ENCODE data around the gene AJAP1.

Gene AJAP1

DNA sequence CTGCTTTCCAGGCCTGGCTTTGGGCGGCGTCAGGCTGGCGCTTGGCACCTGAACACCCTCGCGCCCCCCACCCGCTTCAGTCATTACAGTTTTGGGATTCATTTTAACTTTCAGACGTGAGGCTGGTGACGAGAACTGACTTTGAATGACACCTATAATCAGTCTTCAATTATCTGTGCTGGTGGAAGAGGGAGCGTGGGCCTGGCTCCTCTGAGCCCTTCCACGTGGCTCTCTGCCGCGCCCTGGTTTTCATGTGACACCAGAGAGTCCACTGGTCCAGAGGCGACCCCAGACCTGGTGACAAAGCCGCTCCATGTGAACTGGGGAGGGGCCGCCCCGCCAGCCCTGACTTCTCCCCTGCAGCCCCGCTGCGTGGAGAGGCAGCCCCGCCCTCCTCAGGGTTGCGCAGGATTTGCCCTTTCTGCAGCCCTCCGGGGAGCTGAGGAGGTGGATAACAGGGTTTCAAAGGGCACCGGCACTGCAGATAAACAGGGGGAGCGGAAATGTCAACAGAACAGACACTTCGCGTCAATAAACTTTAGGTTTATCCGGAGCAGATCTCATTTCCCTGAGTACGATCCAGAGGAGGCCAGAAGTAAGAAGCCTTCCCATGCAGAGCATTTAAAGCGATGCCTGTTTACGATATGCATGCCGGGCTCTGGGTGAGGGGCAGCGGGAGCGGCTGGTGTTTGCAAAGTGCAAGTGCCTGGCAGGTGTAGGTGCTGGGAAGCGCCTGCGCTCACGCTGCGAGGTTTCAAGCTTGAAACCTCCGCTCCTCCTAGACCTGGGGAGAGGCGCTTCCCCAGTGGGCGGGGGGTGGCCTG, 56.4 kb downstream of the AJAP1 start:
- H3K4me3 ChIP-seq (ENCODE audit: low read length), result no peak overlapping the region
- TF ChIP-seq, protein P1, sequence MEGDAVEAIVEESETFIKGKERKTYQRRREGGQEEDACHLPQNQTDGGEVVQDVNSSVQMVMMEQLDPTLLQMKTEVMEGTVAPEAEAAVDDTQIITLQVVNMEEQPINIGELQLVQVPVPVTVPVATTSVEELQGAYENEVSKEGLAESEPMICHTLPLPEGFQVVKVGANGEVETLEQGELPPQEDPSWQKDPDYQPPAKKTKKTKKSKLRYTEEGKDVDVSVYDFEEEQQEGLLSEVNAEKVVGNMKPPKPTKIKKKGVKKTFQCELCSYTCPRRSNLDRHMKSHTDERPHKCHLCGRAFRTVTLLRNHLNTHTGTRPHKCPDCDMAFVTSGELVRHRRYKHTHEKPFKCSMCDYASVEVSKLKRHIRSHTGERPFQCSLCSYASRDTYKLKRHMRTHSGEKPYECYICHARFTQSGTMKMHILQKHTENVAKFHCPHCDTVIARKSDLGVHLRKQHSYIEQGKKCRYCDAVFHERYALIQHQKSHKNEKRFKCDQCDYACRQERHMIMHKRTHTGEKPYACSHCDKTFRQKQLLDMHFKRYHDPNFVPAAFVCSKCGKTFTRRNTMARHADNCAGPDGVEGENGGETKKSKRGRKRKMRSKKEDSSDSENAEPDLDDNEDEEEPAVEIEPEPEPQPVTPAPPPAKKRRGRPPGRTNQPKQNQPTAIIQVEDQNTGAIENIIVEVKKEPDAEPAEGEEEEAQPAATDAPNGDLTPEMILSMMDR (conservative IDR thresholded peaks at IDR 0.05; ENCODE audit: low read length), result no peak
- DNase-seq (ENCODE audit: low read depth), result no peak

DNA sequence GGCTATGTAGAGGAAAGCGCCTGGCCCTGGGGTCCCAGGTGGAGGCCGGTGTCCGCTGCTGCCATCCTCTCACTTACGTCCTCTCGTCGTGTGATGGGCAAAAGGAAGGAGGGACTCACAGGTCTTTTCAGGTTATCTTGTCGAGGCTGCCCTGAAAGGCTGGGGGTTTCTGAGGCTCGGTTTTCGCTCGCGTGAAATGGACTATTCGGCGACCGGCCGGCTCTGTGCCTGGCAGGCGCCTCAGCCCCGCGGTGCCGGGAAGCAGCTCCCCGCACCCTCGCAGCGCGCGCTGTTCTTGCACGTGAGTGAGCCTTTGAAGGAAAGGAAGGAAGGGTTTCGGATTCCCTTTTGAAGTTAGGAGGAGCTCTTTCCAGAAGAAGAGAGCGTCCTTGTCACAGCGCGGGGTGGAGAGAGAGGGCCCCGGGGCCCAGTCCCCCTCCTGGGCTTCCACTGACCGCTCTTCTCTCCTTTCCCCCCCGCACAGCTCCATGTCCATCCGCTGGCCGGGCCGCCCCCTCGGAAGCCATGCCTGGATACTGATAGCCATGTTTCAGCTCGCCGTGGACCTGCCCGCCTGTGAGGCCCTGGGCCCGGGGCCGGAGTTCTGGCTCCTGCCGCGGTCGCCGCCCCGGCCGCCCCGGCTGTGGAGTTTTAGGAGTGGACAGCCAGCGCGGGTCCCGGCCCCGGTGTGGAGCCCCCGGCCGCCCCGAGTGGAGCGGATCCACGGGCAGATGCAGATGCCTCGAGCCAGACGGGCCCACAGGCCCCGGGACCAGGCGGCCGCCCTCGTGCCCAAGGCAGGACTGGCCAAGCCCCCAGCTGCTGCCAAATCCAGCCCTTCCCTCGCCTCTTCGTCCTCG, 57.2 kb downstream of the AJAP1 start:
- no peak overlapping the region for H3K4me3 ChIP-seq (ENCODE audit: low read length)
- TF ChIP-seq, protein P1 (conservative IDR thresholded peaks at IDR 0.05; ENCODE audit: low read length), result no peak
- no peak for DNase-seq (ENCODE audit: low read depth)

DNA sequence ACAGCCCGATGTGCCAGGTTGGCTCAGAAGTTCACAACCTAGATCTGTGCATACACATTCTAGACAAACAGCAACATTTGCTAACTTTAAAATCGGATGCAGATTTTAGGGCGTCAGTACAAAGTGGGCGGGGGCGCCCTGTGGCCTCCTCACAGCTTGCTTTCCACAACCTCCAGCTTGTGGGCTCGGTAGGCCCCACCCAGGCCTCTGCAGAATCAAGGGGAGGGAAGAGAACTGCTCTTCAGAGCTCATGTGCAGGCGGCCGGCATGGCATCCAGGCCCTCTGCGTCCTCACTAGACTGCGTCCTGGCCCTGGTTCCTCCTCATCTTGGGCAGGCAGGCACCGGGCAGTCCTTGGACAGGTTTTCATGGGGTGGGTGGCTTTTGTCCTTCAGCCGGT, 59.3 kb downstream of the AJAP1 start:
- no peak for DNase-seq (ENCODE audit: low read depth)
- H3K4me3 ChIP-seq (ENCODE audit: low read length), result no peak overlapping the region
- TF ChIP-seq, protein P1 (conservative IDR thresholded peaks at IDR 0.05; ENCODE audit: low read length), result no peak

DNA sequence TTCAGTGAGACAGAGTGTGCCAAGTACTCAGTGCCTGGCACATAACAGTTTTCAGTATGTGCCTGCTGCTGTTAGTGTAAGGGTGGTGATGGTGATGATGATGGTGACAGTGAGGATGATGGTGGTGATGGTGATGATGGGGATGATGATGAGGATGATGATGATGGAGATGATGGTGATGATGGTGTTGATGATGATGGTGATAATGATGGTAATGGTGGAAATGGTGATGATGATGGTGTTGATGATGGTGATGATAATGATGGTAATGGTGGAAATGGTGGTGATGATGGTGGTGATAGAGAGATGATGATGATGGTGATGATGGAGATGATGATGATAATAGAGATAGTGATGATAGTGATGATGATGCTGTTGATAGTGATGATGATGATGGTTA, 62.0 kb downstream of the AJAP1 start:
- no peak for DNase-seq (ENCODE audit: low read depth)
- TF ChIP-seq, protein P1 (conservative IDR thresholded peaks at IDR 0.05; ENCODE audit: low read length), result no peak
- H3K4me3 ChIP-seq (ENCODE audit: low read length), result no peak overlapping the region

DNA sequence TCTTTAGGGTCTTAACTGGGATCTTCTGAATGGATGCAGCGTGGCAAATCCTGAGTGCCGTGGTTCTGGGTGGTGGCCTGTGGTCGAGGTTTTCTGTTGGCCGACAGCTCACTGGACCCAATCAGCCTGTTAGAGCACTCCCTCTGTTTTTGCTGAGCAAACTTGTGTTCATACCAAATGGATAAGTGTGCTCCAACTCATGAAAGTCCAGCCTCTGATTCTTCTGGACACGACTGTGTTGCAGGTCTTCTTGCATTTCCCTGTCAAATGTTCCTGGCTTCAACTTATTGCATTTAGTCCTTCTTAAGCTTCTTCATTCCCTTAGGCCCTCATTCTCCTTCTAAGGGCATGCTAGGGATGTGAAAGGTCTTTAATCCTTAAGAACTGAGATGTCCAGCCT, 63.7 kb downstream of the AJAP1 start:
- DNase-seq (ENCODE audit: low read depth), result peak; percentile 33
- TF ChIP-seq, protein P1 (conservative IDR thresholded peaks at IDR 0.05; ENCODE audit: low read length), result no peak
- no peak overlapping the region for H3K4me3 ChIP-seq (ENCODE audit: low read length)

DNA sequence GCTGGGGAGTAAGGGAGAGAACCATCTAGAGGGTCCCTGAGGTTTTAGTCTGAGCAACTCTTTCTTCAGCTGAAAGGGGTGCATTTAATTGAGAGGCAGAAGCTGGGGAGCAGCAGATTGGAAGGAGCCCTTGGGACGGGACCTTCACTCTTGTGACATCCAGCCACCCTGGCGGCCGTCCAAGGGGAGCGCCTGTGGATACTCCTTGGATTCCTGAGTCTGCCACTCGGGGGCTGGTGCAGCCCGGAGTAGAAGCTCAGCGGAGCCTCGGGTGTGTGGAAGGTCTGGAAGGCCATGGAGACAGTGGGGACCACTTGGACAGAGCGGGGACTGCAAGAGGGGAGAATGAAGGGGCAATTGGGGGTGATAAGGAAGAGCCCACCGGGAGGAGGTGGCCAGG, 68.7 kb downstream of the AJAP1 start:
- no peak for DNase-seq (ENCODE audit: low read depth)
- no peak overlapping the region for H3K4me3 ChIP-seq (ENCODE audit: low read length)
- TF ChIP-seq, protein P1 (conservative IDR thresholded peaks at IDR 0.05; ENCODE audit: low read length), result no peak
